ENCODE data around the gene MSL3. TPM values are rescaled to one million over a fixed set of nuclear protein-coding genes. Genes with fewer than 3 reads are reported as not detected.

MSL3 gene
- polyA plus RNA-seq, 1 donor (not counting 4 experiments of a cell fraction or from before 2014, with no cell fraction given), result 30.7 TPM

DNA sequence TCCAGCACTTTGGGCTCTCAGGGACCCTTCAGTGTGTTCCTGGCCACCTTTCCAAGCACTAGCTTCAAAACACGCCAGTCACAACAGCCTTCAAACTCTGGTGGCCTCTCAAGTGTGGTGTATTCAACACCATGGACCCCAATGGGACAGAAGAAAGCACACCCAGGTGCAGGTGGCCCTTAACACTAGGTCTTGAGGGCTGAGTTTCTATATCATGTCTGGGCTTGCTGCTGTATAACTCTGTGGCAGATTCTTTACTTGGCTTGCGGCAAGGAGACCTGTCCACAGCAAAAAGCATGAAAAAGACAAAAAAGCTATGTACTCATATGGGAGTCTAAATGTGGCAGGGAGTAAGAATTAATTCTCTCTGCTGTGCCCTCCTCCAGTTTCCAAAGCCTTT is 23.1 kb downstream of the MSL3 start:
- no peak for TF ChIP-seq EZH2 (IDR thresholded peaks at IDR 0.05; ENCODE audit: low read length)
- TF ChIP-seq, protein P1, sequence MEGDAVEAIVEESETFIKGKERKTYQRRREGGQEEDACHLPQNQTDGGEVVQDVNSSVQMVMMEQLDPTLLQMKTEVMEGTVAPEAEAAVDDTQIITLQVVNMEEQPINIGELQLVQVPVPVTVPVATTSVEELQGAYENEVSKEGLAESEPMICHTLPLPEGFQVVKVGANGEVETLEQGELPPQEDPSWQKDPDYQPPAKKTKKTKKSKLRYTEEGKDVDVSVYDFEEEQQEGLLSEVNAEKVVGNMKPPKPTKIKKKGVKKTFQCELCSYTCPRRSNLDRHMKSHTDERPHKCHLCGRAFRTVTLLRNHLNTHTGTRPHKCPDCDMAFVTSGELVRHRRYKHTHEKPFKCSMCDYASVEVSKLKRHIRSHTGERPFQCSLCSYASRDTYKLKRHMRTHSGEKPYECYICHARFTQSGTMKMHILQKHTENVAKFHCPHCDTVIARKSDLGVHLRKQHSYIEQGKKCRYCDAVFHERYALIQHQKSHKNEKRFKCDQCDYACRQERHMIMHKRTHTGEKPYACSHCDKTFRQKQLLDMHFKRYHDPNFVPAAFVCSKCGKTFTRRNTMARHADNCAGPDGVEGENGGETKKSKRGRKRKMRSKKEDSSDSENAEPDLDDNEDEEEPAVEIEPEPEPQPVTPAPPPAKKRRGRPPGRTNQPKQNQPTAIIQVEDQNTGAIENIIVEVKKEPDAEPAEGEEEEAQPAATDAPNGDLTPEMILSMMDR (optimal IDR thresholded peaks at IDR 0.05 in 1 of 3, IDR thresholded peaks at IDR 0.05 in 1 of 3, conservative IDR thresholded peaks at IDR 0.05 in 1 of 3; ENCODE audit: extremely low read depth in 1 of 3, insufficient read depth in 2 of 3, low read length in 3 of 3), result no peak
- FAIRE-seq (no peak), DNase-seq (ENCODE audit: low read depth, low spot score) (no peak)
- Histone ChIP-seq H3K9me3 (ENCODE audit: control insufficient read depth, low read depth, low read length) (no peaks in the 10 kb centered on the region), H3K4me1 (ENCODE audit: control insufficient read depth, extremely low read depth, insufficient read depth, low read length) (peaks cover 6% of the 10 kb centered on the region), H3K9ac (ENCODE audit: control insufficient read depth, extremely low read depth, insufficient read depth, low read length) (no peak overlapping the region), H2AFZ (ENCODE audit: control insufficient read depth, low read length) (no peak overlapping the region), H3K4me2 (ENCODE audit: control insufficient read depth, extremely low read depth, insufficient read depth, low read depth, low read length) (no peak overlapping the region), H4K20me1 (ENCODE audit: control insufficient read depth, extremely low read depth, insufficient read depth, low read length) (no peaks in the 10 kb centered on the region), H3K27me3 (ENCODE audit: control insufficient read depth, extremely low read depth, insufficient read depth, low read length) (no peaks in the 10 kb centered on the region), H3K4me3 (ENCODE audit: control insufficient read depth in 2 of 3, extremely low read depth in 1 of 3, insufficient read depth in 2 of 3, low read depth in 1 of 3, low read length in 3 of 3) (no peak overlapping the region), H3K27ac (ENCODE audit: control insufficient read depth, insufficient read depth, low read length) (no peak overlapping the region), H3K9me1 (ENCODE audit: control insufficient read depth, extremely low read depth, insufficient read depth, low read length) (no peaks in the 10 kb centered on the region), H3K36me3 (ENCODE audit: control insufficient read depth in 2 of 2, extremely low read depth in 1 of 2, insufficient read depth in 2 of 2, low read length in 2 of 2) (no peaks in the 10 kb centered on the region), H3K79me2 (ENCODE audit: control insufficient read depth, insufficient read depth, low read length) (no peaks in the 10 kb centered on the region)
- dilution Hi-C loops (cut with MboI; ENCODE audit: extremely low pct_ligation_motif_present, low sequenced_read_pairs), result no loop called here

DNA sequence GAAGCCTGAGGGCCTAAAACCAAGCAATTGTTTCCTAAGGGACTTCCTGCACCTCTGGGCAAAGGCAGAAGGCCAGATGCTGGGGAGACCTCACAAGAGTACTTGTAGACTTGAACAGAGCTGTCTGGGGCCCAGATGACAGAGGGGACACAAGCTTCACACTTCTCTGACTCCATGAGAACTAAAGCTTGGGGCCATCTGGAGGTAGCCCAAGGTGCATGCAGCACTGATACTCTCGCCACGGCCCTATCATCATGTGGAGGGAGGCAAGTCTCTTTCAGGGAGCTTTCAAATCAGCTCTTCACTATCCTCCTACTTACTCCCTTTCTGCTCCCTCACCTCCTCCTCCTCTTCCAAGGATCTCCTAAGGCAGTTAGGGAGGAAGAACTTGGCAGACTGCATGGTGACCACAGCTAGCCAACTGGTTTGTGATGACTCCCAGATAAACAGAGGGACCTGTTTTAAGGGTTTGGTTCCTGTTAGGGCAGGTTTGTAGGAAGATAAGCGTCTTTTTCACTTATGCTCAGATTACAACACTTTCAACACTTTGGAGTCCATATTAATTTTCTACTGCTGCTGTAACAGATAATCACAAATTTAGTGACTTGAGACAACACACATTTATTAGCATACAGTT is 23.8 kb downstream of the MSL3 start:
- Histone ChIP-seq H3K9me1 (ENCODE audit: control insufficient read depth, extremely low read depth, insufficient read depth, low read length) (no peaks in the 10 kb centered on the region), H3K36me3 (ENCODE audit: control insufficient read depth in 2 of 2, extremely low read depth in 1 of 2, insufficient read depth in 2 of 2, low read length in 2 of 2) (no peaks in the 10 kb centered on the region), H3K4me3 (ENCODE audit: control insufficient read depth in 2 of 3, extremely low read depth in 1 of 3, insufficient read depth in 2 of 3, low read depth in 1 of 3, low read length in 3 of 3) (no peak overlapping the region), H3K9me3 (ENCODE audit: control insufficient read depth, low read depth, low read length) (no peaks in the 10 kb centered on the region), H3K27me3 (ENCODE audit: control insufficient read depth, extremely low read depth, insufficient read depth, low read length) (no peaks in the 10 kb centered on the region), H2AFZ (ENCODE audit: control insufficient read depth, low read length) (no peak overlapping the region), H3K4me2 (ENCODE audit: control insufficient read depth, extremely low read depth, insufficient read depth, low read depth, low read length) (no peak overlapping the region), H3K79me2 (ENCODE audit: control insufficient read depth, insufficient read depth, low read length) (no peaks in the 10 kb centered on the region), H3K27ac (ENCODE audit: control insufficient read depth, insufficient read depth, low read length) (no peak overlapping the region), H4K20me1 (ENCODE audit: control insufficient read depth, extremely low read depth, insufficient read depth, low read length) (no peaks in the 10 kb centered on the region), H3K9ac (ENCODE audit: control insufficient read depth, extremely low read depth, insufficient read depth, low read length) (no peak overlapping the region), H3K4me1 (ENCODE audit: control insufficient read depth, extremely low read depth, insufficient read depth, low read length) (peaks cover 6% of the 10 kb centered on the region)
- dilution Hi-C loops (cut with MboI; ENCODE audit: extremely low pct_ligation_motif_present, low sequenced_read_pairs), result no loop called here
- TF ChIP-seq, protein P1 (optimal IDR thresholded peaks at IDR 0.05 in 1 of 3, IDR thresholded peaks at IDR 0.05 in 1 of 3, conservative IDR thresholded peaks at IDR 0.05 in 1 of 3; ENCODE audit: extremely low read depth in 1 of 3, insufficient read depth in 2 of 3, low read length in 3 of 3), result no peak
- TF ChIP-seq EZH2 (IDR thresholded peaks at IDR 0.05; ENCODE audit: low read length), result no peak
- FAIRE-seq (no peak), DNase-seq (ENCODE audit: low read depth, low spot score) (no peak)

Data from keratinocyte (primary cell).